22Rv1 (cell line): ENCODE results near the gene ITPR2.
A peak's percentile ranks its signal among the peaks of the same experiment; 100 is the strongest.

ENCODE experiments used
- H3K27ac ChIP-seq: fragments of 450-650 bp; 2 replicates; pipeline ENCODE4 v1.5.1; 2017
- ZFX ChIP-seq: fragments of 450-650 bp; IDR thresholded peaks from 2 replicates; pipeline ENCODE4 v1.6.1; 2017; ENCODE audit warnings: antibody characterized with exemption, borderline replicate concordance
- TF ChIP-seq, protein P1 (sequence below): fragments of 450-650 bp; IDR thresholded peaks from 2 replicates; pipeline ENCODE4 v1.5.1; 2017; ENCODE audit warnings: mild to moderate bottlenecking

The ITPR2 gene

DNA sequence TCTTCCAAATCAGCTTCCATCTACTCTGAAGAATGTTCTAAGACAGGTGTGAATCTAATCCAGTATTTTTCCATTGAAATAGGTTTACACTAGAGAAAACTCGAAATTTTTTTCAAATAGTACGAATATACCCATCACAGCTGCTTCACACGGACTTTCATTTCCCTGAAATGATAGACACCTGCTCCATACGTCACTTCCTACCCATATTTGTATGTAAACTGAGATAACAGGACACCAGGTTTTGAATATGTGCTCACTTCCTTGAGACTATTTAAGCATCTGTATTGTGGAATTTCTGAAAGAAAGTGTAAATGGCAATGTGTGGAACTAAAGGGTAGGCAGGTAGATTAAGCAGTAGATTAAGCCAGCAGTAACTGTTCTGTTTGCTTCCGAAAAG is 13.4 kb upstream of the ITPR2 start:
- no peak overlapping the region for H3K27ac ChIP-seq
- TF ChIP-seq, protein P1, sequence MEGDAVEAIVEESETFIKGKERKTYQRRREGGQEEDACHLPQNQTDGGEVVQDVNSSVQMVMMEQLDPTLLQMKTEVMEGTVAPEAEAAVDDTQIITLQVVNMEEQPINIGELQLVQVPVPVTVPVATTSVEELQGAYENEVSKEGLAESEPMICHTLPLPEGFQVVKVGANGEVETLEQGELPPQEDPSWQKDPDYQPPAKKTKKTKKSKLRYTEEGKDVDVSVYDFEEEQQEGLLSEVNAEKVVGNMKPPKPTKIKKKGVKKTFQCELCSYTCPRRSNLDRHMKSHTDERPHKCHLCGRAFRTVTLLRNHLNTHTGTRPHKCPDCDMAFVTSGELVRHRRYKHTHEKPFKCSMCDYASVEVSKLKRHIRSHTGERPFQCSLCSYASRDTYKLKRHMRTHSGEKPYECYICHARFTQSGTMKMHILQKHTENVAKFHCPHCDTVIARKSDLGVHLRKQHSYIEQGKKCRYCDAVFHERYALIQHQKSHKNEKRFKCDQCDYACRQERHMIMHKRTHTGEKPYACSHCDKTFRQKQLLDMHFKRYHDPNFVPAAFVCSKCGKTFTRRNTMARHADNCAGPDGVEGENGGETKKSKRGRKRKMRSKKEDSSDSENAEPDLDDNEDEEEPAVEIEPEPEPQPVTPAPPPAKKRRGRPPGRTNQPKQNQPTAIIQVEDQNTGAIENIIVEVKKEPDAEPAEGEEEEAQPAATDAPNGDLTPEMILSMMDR = no peak
- no peak for TF ChIP-seq ZFX

DNA sequence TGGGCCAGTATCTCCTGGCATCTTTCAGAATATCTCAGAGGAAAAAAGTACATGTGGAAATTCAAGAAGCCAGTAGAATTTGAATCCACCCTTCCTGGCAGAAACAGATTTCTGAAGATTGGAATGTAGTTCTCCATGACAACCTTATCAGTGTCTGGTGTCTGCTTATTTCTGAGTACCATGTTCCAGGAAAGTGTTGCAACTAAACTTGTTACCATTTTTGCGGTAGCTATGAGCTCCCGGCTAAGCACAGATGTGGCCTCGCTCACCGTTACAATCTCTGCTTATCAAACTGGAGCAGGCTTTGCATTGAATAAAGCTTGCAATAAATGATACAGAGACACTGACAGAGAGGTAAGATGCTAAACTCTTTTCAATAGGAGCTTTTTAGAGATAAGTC is 13.0 kb upstream of the ITPR2 start:
- no peak for TF ChIP-seq ZFX
- no peak overlapping the region for H3K27ac ChIP-seq

DNA sequence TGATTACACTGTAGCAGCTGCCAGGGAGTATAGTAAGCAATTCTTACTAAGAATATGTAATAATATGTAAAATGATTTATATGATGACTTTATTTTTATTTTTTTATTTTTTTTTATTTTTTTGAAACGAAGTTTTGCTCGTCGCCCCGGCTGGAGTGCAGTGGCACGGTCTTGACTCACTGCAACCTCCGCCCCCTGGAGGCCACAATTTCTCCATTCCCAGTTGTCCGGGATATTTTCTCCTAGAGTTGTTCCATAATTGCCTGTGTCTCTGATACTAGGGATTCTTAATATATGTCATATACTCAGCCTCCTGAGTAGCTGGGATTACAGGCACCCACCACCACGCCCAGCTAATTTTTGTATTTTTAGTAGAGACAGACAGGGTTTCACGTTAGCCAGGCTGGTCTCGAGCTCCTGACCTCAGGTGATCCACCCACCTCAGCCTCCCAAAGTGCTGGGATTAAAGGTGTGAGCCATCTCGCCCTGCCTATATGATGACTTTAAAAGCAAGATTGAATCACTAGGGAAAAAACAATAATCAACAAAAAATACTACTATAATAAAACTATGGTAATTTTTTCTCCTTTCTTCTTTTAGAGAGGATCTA is 12.2 kb upstream of the ITPR2 start:
- TF ChIP-seq, protein P1 = peak; percentile 98
- no peak for TF ChIP-seq ZFX
- no peak overlapping the region for H3K27ac ChIP-seq

DNA sequence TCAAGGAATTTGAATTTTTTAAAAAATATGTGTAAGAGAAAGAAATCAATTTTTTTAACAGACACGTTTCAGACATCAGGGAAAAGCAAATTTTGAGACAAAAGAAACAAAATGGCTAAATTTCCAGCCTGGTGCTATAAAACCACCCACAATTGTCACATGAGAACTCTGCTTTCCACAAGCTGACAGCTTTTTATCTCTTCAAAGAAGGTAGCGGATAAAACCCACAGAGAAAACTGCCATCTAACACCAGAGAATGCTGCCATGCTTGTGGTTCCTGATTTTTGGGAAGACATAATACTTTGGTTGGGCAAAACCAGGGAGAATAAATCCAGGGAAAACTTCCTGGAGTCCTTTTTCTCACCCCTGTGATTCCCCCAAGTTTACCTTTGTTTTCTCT is 10.3 kb upstream of the ITPR2 start:
- no peak overlapping the region for H3K27ac ChIP-seq
- TF ChIP-seq, protein P1 = no peak
- TF ChIP-seq ZFX = no peak

DNA sequence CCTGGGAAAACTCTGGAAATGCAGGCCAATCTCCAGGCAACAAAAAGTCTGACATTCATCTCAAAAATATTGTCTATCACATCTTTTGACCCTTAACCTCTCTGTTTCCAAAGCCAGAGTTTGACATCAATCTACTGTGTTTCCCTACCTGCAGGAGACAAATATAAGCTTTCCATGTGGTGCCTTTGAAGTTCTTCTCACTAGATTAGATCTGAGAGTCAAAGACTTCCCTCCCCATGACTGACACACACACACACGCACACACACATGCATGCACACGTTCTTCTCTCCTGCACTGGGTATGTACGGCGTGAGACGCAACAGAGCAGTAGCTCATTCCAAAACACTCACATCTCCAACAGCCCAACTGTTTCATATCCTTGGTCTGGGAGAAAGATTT is 8.1 kb upstream of the ITPR2 start:
- no peak overlapping the region for H3K27ac ChIP-seq
- TF ChIP-seq ZFX = no peak
- TF ChIP-seq, protein P1 = no peak

DNA sequence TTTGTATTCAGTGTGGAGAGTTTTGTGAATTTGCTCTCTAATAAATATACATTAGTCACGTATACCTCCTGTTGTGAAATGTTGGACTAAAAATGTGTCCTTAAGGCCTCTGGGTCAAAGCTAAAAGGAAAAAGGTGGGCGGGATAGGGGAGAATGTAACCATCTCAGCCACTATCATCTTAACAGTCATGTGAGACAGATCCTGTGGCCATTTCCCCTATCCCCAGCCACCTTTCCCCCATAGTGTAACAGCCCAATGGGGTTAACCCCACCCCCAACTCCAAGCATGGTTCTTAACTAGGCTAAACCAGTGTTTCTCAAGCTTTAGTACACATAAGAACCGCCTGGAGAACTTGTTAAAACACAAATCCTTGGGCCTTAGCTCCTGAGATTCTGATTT is 6.5 kb upstream of the ITPR2 start:
- no peak overlapping the region for H3K27ac ChIP-seq
- TF ChIP-seq, protein P1 = no peak
- TF ChIP-seq ZFX = no peak

DNA sequence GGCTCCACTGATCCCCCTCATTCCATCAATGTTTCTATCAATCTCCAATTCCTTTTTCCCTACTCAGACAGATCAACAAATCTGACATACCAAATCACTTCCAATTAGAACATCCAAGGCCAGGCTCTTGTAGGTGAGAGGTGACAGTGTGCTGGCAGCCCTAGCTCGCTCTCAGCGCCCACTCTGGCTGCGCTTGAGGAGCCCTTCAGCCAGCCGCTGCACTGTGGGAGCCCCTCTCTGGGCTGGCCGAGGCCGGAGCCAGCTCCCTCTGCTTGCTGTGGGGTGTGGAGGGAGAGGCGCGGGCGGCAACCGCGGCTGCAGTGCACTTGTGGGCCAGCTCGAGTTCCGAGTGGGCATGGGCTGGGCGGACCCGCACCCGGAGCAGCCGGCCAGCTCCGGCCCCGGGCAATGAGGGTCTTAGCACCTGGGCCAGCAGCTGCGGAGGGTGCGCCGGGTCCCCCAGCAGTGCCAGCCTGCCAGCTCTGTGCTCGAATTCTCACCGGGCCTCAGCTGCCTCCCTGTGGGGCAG is 6.0 kb upstream of the ITPR2 start:
- TF ChIP-seq, protein P1 = no peak
- TF ChIP-seq ZFX = no peak
- no peak overlapping the region for H3K27ac ChIP-seq

DNA sequence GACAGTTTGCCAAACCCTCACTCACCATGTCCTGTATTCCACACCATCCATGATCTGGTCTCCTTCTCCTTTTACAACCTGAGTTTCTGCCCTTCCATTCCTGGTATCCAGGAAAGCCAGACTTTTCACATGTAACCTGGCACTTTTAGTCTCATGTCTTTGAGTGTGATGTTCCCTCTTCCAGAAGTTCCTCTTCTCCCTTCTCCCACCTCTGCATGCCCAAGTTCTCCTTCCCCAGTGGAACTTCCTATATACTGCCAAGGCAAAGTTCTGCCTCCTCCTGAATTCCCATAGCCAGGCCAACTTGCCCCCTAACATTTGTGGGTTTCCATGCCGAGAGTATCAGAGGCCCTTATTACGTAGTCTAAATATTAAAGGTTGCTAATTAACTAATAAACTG is 3.2 kb upstream of the ITPR2 start:
- H3K27ac ChIP-seq = no peak overlapping the region
- TF ChIP-seq ZFX = no peak
- TF ChIP-seq, protein P1 = no peak
